ENCODE measurements around the gene PLCG2. TPM values are rescaled to one million over a fixed set of nuclear protein-coding genes. Genes with fewer than 3 reads are reported as not detected.

The PLCG2 gene
- total and polyA plus RNA-seq, 2 donors from 2014 or later = 50.7 to 55.6 TPM

GRCh38 chr16:81891736-81892364 is 112.8 kb downstream of the PLCG2 start:
- intact Hi-C loops (cut with DNase I) = no loop called here
- Histone ChIP-seq H3K27ac (ENCODE audit: low read depth in 2 of 2, low read length in 2 of 2) (no peak overlapping the region), H3K9ac (ENCODE audit: low read length in 3 of 3) (no peak overlapping the region), H3K27me3 (ENCODE audit: control insufficient read depth, insufficient read depth, low read length) (no peaks in the 10 kb centered on the region), H3K9me3 (ENCODE audit: control insufficient read depth in 2 of 3, insufficient read depth in 1 of 3, low read length in 3 of 3) (no peaks in the 10 kb centered on the region), H3K4me3 (ENCODE audit: low read length in 3 of 3) (no peak overlapping the region), H3K4me1 (ENCODE audit: control insufficient read depth in 2 of 3, insufficient read depth in 2 of 3, low read depth in 1 of 3, low read length in 3 of 3) (peaks cover 0 to 6% (median 0%) of the 10 kb centered on the region in 3 donors), H3K36me3 (ENCODE audit: control insufficient read depth in 2 of 3, insufficient read depth in 3 of 3, low read length in 3 of 3) (peaks cover 0 to 21% (median 3%) of the 10 kb centered on the region in 3 donors)
- TF ChIP-seq CTCF (IDR thresholded peaks at IDR 0.05; ENCODE audit: borderline replicate concordance, extremely low read depth, insufficient read depth) = no peak
- no peak for DNase-seq
- no peak for FAIRE-seq

- no peak for DNase-seq
- Histone ChIP-seq H3K4me3 (ENCODE audit: low read length in 3 of 3) (no peak overlapping the region), H3K27me3 (ENCODE audit: control insufficient read depth, insufficient read depth, low read length) (no peaks in the 10 kb centered on the region), H3K9ac (ENCODE audit: low read length in 3 of 3) (no peak overlapping the region), H3K36me3 (ENCODE audit: control insufficient read depth in 2 of 3, insufficient read depth in 3 of 3, low read length in 3 of 3) (peaks cover 0 to 26% (median 8%) of the 10 kb centered on the region in 3 donors), H3K4me1 (ENCODE audit: control insufficient read depth in 2 of 3, insufficient read depth in 2 of 3, low read depth in 1 of 3, low read length in 3 of 3) (no peaks in the 10 kb centered on the region), H3K9me3 (ENCODE audit: control insufficient read depth in 2 of 3, insufficient read depth in 1 of 3, low read length in 3 of 3) (no peaks in the 10 kb centered on the region), H3K27ac (ENCODE audit: low read depth in 2 of 2, low read length in 2 of 2) (no peak overlapping the region)
- FAIRE-seq = no peak
- no peak for TF ChIP-seq CTCF (IDR thresholded peaks at IDR 0.05; ENCODE audit: borderline replicate concordance, extremely low read depth, insufficient read depth)
- intact Hi-C loops (cut with DNase I) = no loop called here
Measured at GRCh38 chr16:81894592-81894991, 115.5 kb downstream of the PLCG2 start.

DNA sequence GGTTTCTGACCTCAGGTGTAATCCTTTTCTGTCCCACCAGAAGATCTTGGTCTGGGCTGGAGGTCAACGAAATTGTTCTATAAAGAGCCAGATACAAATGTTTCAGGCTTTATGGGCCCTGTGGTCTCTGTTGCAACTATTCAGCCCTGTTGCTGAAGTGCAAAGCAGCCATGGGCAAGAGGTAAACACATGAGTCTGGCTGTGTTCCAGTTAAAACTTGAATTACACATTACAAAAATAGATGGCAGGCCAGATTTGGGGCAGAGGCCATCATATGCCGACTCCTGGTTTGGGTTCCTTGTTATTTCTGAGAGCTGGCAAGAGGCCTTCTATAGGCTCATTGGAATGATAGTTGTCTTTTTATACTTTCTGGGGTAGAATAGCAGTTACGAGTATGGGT is 117.8 kb downstream of the PLCG2 start:
- DNase-seq = no peak
- Histone ChIP-seq H3K4me3 (ENCODE audit: low read length in 3 of 3) (no peak overlapping the region), H3K27ac (ENCODE audit: low read depth in 2 of 2, low read length in 2 of 2) (no peak overlapping the region), H3K9me3 (ENCODE audit: control insufficient read depth in 2 of 3, insufficient read depth in 1 of 3, low read length in 3 of 3) (no peaks in the 10 kb centered on the region), H3K36me3 (ENCODE audit: control insufficient read depth in 2 of 3, insufficient read depth in 3 of 3, low read length in 3 of 3) (peaks cover 0 to 27% (median 19%) of the 10 kb centered on the region in 3 donors), H3K9ac (ENCODE audit: low read length in 3 of 3) (no peak overlapping the region), H3K27me3 (ENCODE audit: control insufficient read depth, insufficient read depth, low read length) (no peaks in the 10 kb centered on the region), H3K4me1 (ENCODE audit: control insufficient read depth in 2 of 3, insufficient read depth in 2 of 3, low read depth in 1 of 3, low read length in 3 of 3) (peaks cover 0 to under 1% (median 0%) of the 10 kb centered on the region in 3 donors)
- FAIRE-seq = no peak
- intact Hi-C loops (cut with DNase I) = no loop called here
- no peak for TF ChIP-seq CTCF (IDR thresholded peaks at IDR 0.05; ENCODE audit: borderline replicate concordance, extremely low read depth, insufficient read depth)

All from kidney (tissue), 14 donors.